ENCODE results near the gene SLC6A7. TPM values are rescaled to one million over a fixed set of nuclear protein-coding genes. Genes with fewer than 3 reads are reported as not detected.

SLC6A7 gene
- total RNA-seq, 1 experiment from 2014 or later: not detected

- TF ChIP-seq CTCF (conservative IDR thresholded peaks at IDR 0.05): no peak
- TF ChIP-seq EZH2 (IDR thresholded peaks at IDR 0.05; ENCODE audit: low read depth): no peak
- Histone ChIP-seq H3K9me2 (ENCODE audit: insufficient read depth) (no peaks in the 10 kb centered on the region), H3F3A (ENCODE audit: insufficient read depth, low read depth) (no peaks in the 10 kb centered on the region), H4K20me1 (ENCODE audit: insufficient read depth) (no peaks in the 10 kb centered on the region), H3K36me3 (ENCODE audit: low read depth) (no peaks in the 10 kb centered on the region), H3K4me3 (no peak overlapping the region), H3K27me3 (ENCODE audit: insufficient read depth, low read depth) (peaks cover 9% of the 10 kb centered on the region; the same call in 1 of the 2 replicates), H3K79me2 (ENCODE audit: low read depth) (no peaks in the 10 kb centered on the region), H3K4me2 (no peak overlapping the region), H3K27ac (no peak overlapping the region), H3K9me3 (ENCODE audit: insufficient read depth, low read depth) (no peaks in the 10 kb centered on the region), H3K4me1 (replicated peaks; ENCODE audit: insufficient read depth) (no peaks in the 10 kb centered on the region), H2AFZ (no peak overlapping the region)
- ChIA-PET CTCF (no interaction called here), POLR2A (ENCODE audit: unreplicated experiment) (no interaction called here)
- no TSS peak for BruUV-seq (replicated peaks)
- DNase-seq: no peak
- intact Hi-C loops (cut with micrococcal nuclease; ENCODE audit: unreplicated experiment): no loop called here
Measured at GRCh38 chr5:150153957-150154617, 35.8 kb upstream of the SLC6A7 start.

- TF ChIP-seq CTCF (conservative IDR thresholded peaks at IDR 0.05) (no peak), EZH2 (IDR thresholded peaks at IDR 0.05; ENCODE audit: low read depth) (no peak)
- Histone ChIP-seq H3K36me3 (ENCODE audit: low read depth) (no peaks in the 10 kb centered on the region), H3K27ac (no peak overlapping the region), H3K79me2 (ENCODE audit: low read depth) (no peaks in the 10 kb centered on the region), H4K20me1 (ENCODE audit: insufficient read depth) (no peaks in the 10 kb centered on the region), H3K4me1 (replicated peaks; ENCODE audit: insufficient read depth) (no peaks in the 10 kb centered on the region), H3F3A (ENCODE audit: insufficient read depth, low read depth) (no peaks in the 10 kb centered on the region), H3K27me3 (ENCODE audit: insufficient read depth, low read depth) (peaks cover 9% of the 10 kb centered on the region; the same call in 1 of the 2 replicates), H3K9me3 (ENCODE audit: insufficient read depth, low read depth) (no peaks in the 10 kb centered on the region), H2AFZ (no peak overlapping the region), H3K4me2 (no peak overlapping the region), H3K9me2 (ENCODE audit: insufficient read depth) (no peaks in the 10 kb centered on the region), H3K4me3 (no peak overlapping the region)
- intact Hi-C loops (cut with micrococcal nuclease; ENCODE audit: unreplicated experiment): no loop called here
- ChIA-PET POLR2A (ENCODE audit: unreplicated experiment) (no interaction called here), CTCF (no interaction called here)
- DNase-seq: peak in 1 of 2 experiments; percentile 6
- no TSS peak for BruUV-seq (replicated peaks)
Measured at GRCh38 chr5:150154618-150155128, 35.2 kb upstream of the SLC6A7 start.

- H3K79me2 ChIP-seq (ENCODE audit: low read depth): no peaks in the 10 kb centered on the region
- H3K4me3 ChIP-seq: no peak within 1 kb of the TSS
- TF ChIP-seq CTCF (conservative IDR thresholded peaks at IDR 0.05): no peak
- TF ChIP-seq EZH2 (IDR thresholded peaks at IDR 0.05; ENCODE audit: low read depth): no peak
- BruUV-seq (replicated peaks): no TSS peak
- H3K4me1 ChIP-seq (replicated peaks; ENCODE audit: insufficient read depth): no peaks in the 10 kb centered on the region
- intact Hi-C loops (cut with micrococcal nuclease; ENCODE audit: unreplicated experiment): no loop called here
- no peak within 1 kb of the TSS for H2AFZ ChIP-seq
- peak in 1 of 2 experiments; percentile 9 for DNase-seq
- no peak within 1 kb of the TSS for H3K4me2 ChIP-seq
- ChIA-PET CTCF (no interaction called here), POLR2A (ENCODE audit: unreplicated experiment) (no interaction called here)
- H3K9me3 ChIP-seq (ENCODE audit: insufficient read depth, low read depth): no peaks in the 10 kb centered on the region
- no peaks in the 10 kb centered on the region for H4K20me1 ChIP-seq (ENCODE audit: insufficient read depth)
- H3K36me3 ChIP-seq (ENCODE audit: low read depth): no peaks in the 10 kb centered on the region
- H3K27ac ChIP-seq: no peak within 1 kb of the TSS
- H3K27me3 ChIP-seq (ENCODE audit: insufficient read depth, low read depth): peaks cover 9% of the 10 kb centered on the region; the same call in 1 of the 2 replicates
- H3F3A ChIP-seq (ENCODE audit: insufficient read depth, low read depth): no peaks in the 10 kb centered on the region
- H3K9me2 ChIP-seq (ENCODE audit: insufficient read depth): no peaks in the 10 kb centered on the region
Measured at GRCh38 chr5:150155258-150156026, 34.4 kb upstream of the SLC6A7 start, which contains the start of gene PDGFRB. PDGFRB (minus strand) TSS chr5:150155845; CDS start chr5:150137047, 18,798 bp downstream.

All from PC-9 (cell line).